Measurements from ENCODE around the gene NAXD.
"Not testable (repeated sequence)": the region's sequence is repeated elsewhere in the genome, so short reads cannot be mapped to it uniquely, and the experiment has no call there.

Gene NAXD

GRCh38 chr13:110646442-110647364, 31.4 kb downstream of the NAXD start:
- no peak for DNase-seq

- DNase-seq = no peak
Observed at GRCh38 chr13:110647365-110647737, 32.0 kb downstream of the NAXD start.

- DNase-seq = no peak
Observed at GRCh38 chr13:110648146-110648819, 32.9 kb downstream of the NAXD start.

DNA sequence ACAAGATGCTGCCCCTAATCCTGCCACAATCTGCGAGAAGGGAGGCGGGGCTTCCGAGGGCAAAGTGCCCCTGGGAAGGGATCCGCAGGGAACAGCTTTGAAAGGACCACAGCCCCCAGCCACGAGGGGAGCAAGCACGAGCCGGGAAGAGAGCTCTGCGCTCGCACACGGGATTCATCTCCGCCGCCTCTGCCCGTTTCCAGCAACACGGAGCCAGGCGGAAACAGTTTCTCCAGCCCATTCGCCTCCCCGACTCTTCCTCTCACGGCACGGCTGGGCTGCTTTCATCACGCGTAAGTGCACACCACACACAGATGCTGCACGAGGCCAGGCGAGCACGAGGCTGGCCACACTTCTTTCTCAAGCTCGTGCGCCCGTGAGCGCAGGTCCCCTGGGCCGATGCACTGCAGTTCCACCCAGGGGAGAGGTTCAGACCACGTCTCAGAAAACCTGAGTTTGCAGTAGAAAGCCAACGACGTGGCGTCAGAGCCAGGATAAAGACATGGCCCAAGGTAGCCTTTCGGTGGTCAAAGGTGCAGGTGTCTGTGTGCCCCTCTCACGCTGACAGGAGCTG, 33.6 kb downstream of the NAXD start:
- no peak for DNase-seq

- no peak for DNase-seq
Observed at GRCh38 chr13:110649551-110649950, 34.2 kb downstream of the NAXD start.

GRCh38 chr13:110650436-110650835, 35.1 kb downstream of the NAXD start:
- DNase-seq = no peak

DNA sequence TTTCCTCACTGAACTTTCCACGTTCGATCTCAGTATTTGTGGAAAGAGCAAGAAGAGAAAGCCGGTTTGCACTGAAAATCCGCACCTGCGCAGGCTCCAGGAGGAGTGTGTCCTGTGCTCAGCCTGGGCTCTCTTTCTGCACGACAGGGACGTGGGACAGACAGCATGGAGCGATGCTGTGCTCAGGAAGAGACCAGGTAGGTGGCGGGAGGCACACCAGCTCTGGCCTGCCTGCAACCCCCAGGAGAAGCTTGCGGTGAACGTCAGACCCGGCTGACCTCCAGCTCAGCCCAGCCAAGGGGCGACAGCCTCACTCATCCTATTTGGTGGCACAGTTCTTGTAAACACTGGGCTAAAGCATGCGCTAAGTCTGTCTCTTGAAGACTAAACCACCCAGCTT, 35.9 kb downstream of the NAXD start:
- no peak for DNase-seq

GRCh38 chr13:110651726-110652230, 36.4 kb downstream of the NAXD start:
- no peak for DNase-seq

- DNase-seq = no peak
Observed at GRCh38 chr13:110652231-110652730, 36.9 kb downstream of the NAXD start.

- DNase-seq = no peak
Observed at GRCh38 chr13:110652764-110653163, 37.4 kb downstream of the NAXD start.

DNA sequence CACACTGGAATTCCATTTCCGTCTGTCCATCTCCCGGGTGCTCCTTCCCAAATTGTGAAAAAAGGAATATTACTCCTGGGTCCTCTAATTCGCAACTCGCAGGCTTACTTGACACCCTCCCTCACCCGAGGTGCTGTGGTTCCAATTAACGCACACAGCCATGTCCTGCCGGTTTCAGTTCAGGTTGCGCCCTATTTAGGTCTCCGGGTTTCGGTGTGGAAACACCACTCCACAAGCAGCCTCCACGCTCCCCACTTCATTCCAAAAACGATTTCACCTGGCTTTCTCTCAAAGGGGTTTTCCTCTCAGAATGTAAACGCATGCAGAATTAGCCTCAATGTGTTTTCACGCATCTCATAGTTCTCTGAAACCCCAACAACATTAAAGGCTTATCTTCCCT, 37.9 kb downstream of the NAXD start:
- DNase-seq = no peak

DNA sequence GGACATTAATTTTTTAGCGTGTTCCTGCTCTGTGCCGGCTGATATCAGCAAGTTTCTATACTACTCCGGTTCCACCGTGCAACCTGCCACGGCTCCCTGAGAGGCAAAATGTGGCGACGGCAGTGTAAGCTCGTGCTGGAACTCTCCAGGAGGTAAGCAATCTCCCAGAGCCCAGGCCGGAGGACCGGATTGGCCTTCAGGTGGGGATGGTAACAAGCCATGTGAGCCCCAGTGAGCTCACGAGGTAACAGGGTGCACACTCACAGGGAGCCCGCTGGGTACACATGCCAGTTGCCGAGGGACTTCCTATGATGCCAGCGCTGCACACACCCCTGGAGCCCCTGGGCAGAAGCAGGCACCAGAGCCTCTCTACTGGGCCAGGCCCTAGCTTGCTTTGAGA, 38.5 kb downstream of the NAXD start:
- DNase-seq = no peak

DNA sequence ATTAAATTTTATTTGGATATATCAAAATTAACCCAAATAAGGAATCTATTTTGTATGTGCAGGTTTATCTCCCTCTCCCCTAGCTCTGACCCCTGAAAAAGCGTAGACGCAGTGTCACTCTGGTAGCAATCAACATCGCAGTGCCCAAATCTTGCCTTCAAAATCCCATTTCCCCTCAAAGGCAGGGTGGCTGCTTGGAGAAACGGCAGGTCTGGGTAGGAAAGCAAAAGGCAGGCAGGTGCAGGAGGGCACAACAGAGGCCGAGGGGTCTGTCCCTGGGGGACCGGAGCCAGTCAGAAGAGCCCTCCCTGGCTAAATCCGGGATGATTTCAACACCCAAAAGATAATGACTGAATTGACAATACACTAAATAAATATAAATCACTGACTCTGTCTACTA, 41.9 kb downstream of the NAXD start:
- no peak for DNase-seq

DNA sequence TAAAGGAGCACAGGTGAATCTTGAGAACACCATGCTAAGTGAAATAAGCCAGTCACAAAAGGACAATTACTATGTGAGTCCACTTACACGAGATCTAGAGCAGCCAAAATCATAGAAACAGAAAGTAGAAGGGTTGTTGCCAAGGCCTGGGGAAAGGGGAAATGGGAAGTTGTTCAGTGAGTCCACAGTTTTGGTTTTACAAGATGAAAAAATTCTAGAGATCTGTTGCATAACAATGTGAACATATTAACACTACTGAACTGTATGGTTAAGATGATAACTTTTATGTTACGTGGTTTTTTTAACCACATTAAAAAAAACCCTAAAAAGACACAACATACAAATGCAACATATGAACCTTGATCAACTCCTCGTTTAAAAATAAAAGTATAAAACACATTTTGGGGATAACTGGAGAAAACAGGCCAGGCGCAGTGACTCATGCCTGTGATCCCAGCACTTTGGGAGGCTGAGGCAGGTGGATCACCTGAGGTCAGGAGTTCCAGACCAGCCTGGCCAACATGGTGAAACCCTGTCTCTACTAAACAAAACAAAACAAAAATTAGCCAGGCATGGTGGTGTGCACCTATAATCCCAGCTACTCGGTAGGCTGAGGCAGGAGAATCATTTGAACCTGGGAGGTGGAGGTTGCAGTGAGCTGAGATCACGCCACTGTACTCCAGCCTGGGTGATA, 43.0 kb downstream of the NAXD start:
- not testable (repeated sequence) for DNase-seq

- no peak for DNase-seq
Observed at GRCh38 chr13:110661256-110661655, 45.9 kb downstream of the NAXD start.

DNA sequence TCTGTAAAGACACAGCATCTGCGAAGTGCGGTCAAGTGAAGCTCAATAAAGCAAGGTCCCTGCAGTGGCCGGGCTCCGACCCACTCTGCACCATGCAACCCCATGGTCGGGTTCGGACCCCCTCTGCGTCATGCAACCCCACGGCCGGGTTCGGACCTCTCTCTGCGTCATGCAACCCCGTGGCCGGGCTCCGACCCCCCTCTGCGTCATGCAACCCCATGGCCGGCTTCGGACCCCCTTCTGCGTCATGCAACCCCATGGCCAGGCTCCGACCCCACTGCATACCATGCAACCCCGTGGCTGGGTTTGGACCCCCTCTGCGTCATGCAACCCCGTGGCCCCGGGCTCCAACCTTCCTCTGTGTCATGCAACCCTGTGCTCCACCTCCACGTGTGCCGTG, 46.7 kb downstream of the NAXD start:
- no peak for DNase-seq

DNA sequence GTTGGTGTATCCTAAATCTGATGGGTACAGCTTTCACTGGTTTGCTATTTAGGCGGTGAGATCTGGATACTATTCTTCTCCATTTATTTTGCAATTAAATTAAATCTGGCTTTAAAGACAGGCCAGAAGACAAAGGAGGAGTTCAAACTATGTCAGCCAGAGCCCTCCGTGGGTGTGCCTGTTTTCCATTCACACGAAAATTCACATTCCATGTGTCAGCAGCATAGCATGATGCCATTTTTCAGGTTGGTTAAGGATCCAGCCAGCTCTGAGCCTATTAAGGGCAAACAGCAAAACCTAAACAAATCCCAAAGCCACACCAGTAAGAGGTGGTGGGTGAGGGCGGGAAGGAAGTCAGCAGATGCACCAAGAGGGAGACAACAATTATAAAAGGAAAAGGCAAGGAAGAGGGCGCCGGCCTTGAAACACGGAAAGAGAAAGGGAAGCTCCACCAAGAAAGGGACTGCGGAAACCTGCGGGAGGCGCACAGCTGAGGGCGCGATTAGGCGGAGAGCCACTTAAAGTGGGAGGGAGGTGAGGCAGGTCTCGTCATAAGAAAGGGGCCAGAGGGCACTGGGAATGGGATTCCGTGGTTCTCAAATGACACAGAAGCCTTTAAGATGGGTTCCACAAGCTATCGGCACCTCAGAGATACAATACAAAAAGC, 47.6 kb downstream of the NAXD start:
- DNase-seq = no peak

- no peak for DNase-seq
Observed at GRCh38 chr13:110663491-110663890, 48.1 kb downstream of the NAXD start.

DNA sequence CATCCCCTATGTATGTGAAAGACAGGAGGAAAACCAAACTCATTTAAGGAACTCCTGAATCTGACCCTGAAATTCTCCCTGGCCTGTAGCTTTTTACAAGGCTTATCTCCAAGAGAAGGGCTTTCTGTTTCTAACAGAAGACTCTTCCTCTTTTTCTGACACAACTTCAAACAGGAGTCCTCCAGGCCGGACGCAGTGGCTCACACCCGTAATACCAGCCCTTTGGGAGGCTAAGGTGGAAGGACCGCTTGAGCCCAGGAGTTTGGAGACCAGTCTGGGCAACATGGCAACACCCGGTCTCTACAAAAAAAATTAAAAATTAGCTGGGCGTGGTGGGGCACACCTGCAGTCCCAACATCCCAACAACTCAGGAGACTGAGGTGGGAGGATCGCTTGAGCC, 48.7 kb downstream of the NAXD start:
- no peak for DNase-seq

DNA sequence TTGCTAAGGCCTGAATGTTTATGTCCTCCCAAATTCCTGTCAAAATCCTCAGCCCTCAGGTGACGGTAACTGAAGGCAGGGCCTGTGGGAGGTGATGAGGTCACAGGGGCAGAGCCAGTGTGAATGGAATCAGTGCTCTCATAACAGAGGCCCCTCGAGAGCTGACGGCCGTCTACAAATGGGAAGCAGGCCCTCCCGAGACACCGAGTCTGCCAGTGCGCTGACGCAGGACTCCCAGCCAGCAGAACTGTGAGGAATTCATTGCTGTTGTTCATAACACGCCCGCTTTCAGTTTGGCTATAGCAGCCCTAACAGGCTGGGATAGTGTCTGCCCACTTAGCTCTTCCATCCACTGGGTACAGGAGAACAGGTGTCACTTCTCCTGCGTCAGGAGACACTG, 49.3 kb downstream of the NAXD start:
- DNase-seq = no peak

GRCh38 chr13:110665491-110666254, 50.3 kb downstream of the NAXD start:
- no peak for DNase-seq

GRCh38 chr13:110666255-110666533, 50.8 kb downstream of the NAXD start:
- no peak for DNase-seq

Data from hippocampal formation (tissue), 2 donors.